Endothelial cell of umbilical vein (primary cell): ENCODE data around the gene RGS19. TPM values are rescaled to one million over a fixed set of nuclear protein-coding genes. Genes with fewer than 3 reads are reported as not detected.

Experiments used
- BruUV-seq: library from RNA; stranded (reverse); fragments of 400-500 nt; replicated peaks from 2 replicates; lab custom pipeline; 2021; lab: Mats Ljungman, UMichigan
- CTCF ChIA-PET: fragments of 300-600, 350-600 bp; sonication (Branson Sonifier 250); formaldehyde crosslinking; loops from one replicate; lab custom pipeline; 2021; ENCODE audit warnings: antibody characterized with exemption, inconsistent platforms; lab: Charles Lee
- POLR2A ChIA-PET: fragments of 300-600, 350-600 bp; sonication (Branson Sonifier 250); formaldehyde crosslinking; loops from one replicate; lab custom pipeline; 2021; ENCODE audit warnings: antibody characterized with exemption, inconsistent platforms; lab: Charles Lee
- DNase-seq: peaks from one replicate; pipeline ENCODE4 v3.0.0-alpha.2; 2011; ENCODE audit warnings: low read depth, low spot score
- FAIRE-seq: peaks from 2 replicates; lab custom pipeline; 2011; peaks lifted over from hg19 to GRCh38; lab: Jason Lieb, UNC
- H2AFZ ChIP-seq: 2 replicates; pipeline ENCODE4 v1.6.0; 2012; ENCODE audit warnings: low read depth, low read length, control low read depth, inconsistent platforms
- H3K27ac ChIP-seq: 2 replicates; pipeline ENCODE4 v1.5.1; 2011; ENCODE audit warnings: low read depth, mild to moderate bottlenecking, control low read depth, low read length, moderate library complexity; ENCODE audit not compliant: insufficient read depth
- H3K27me3 ChIP-seq, 2 experiments: 2 replicates each; pipeline versions ENCODE4 v1.6.0 to v1.6.1; 2011; ENCODE audit warnings: low read length in 2 of 2, mixed read lengths in 1 of 2; ENCODE audit not compliant: control insufficient read depth in 2 of 2, insufficient read depth in 2 of 2
- H3K36me3 ChIP-seq, 2 experiments: 2 replicates in 1 of 2; 3 replicates in 1 of 2; pipeline ENCODE4 v1.5.1; 2011; ENCODE audit warnings: low read length in 2 of 2, mild to moderate bottlenecking in 1 of 2, moderate library complexity in 1 of 2; ENCODE audit not compliant: control insufficient read depth in 2 of 2, insufficient read depth in 2 of 2; ENCODE audit errors: extremely low read depth in 1 of 2
- H3K4me1 ChIP-seq: 3 replicates; pipeline ENCODE4 v1.5.1; 2011; ENCODE audit warnings: mild to moderate bottlenecking, low read length; ENCODE audit not compliant: control insufficient read depth, insufficient read depth; ENCODE audit errors: extremely low read depth
- H3K4me2 ChIP-seq: 2 replicates; pipeline ENCODE4 v1.6.1; 2011; ENCODE audit warnings: low read length, control low read depth, mixed read lengths; ENCODE audit not compliant: insufficient read depth
- H3K4me3 ChIP-seq, 3 experiments: fragments of 200-600 bp in 1 of 3; sonication (generic), shearing (Covaris generic) in 1 of 3; replicated peaks in 1 of 3; 2 replicates each; pipeline ENCODE4 v1.5.1; 2011 to 2016; ENCODE audit warnings: control low read depth in 3 of 3, low read length in 3 of 3, mild to moderate bottlenecking in 2 of 3, inconsistent platforms in 1 of 3, low read depth in 1 of 3, moderate library complexity in 1 of 3; ENCODE audit not compliant: insufficient read depth in 1 of 3
- H3K79me2 ChIP-seq: 2 replicates; pipeline ENCODE4 v1.6.0; 2012; ENCODE audit warnings: low read length, inconsistent platforms; ENCODE audit not compliant: control insufficient read depth, insufficient read depth
- H3K9ac ChIP-seq: replicated peaks from 2 replicates; pipeline ENCODE3; 2011; ENCODE audit warnings: low read length, control low read depth; ENCODE audit not compliant: insufficient read depth; ENCODE audit errors: extremely low read depth
- H3K9me1 ChIP-seq: replicated peaks from 3 replicates; pipeline ENCODE4 v1.6.0; 2011; ENCODE audit warnings: mild to moderate bottlenecking, low read length; ENCODE audit not compliant: control insufficient read depth, insufficient read depth; ENCODE audit errors: extremely low read depth
- H3K9me3 ChIP-seq: replicated peaks from 2 replicates; pipeline ENCODE4 v1.5.1; 2012; ENCODE audit warnings: low read length, inconsistent platforms; ENCODE audit not compliant: control insufficient read depth, insufficient read depth
- H4K20me1 ChIP-seq: replicated peaks from 2 replicates; pipeline ENCODE3; 2011; ENCODE audit warnings: mild to moderate bottlenecking, low read length; ENCODE audit not compliant: control insufficient read depth, insufficient read depth; ENCODE audit errors: extremely low read depth
- EZH2 ChIP-seq: IDR thresholded peaks from 2 replicates; pipeline ENCODE4 v1.6.1; 2012; ENCODE audit warnings: borderline replicate concordance, low read depth, mild to moderate bottlenecking, moderate library complexity, low read length, inconsistent platforms; ENCODE audit not compliant: severe bottlenecking
- FOS ChIP-seq: IDR thresholded peaks from 2 replicates; pipeline ENCODE4 v1.6.1; 2011; ENCODE audit warnings: mild to moderate bottlenecking, low read length, moderate library complexity, borderline replicate concordance; ENCODE audit not compliant: insufficient read depth
- JUN ChIP-seq: IDR thresholded peaks from 2 replicates; pipeline ENCODE4 v1.6.1; 2011; ENCODE audit warnings: borderline replicate concordance, low read depth; ENCODE audit not compliant: insufficient read length, insufficient read depth
- MYC ChIP-seq: IDR thresholded peaks from one replicate; pipeline ENCODE4 v1.6.1; 2011; ENCODE audit warnings: mild to moderate bottlenecking, low read depth, low read length
- POLR2A ChIP-seq: IDR thresholded peaks from 2 replicates; pipeline ENCODE4 v1.6.1; 2012; ENCODE audit warnings: low read depth, mild to moderate bottlenecking, control low read depth, low read length
- POLR2AphosphoS5 ChIP-seq: IDR thresholded peaks from 2 replicates; pipeline ENCODE4 v1.6.1; 2012; ENCODE audit warnings: low read depth, mild to moderate bottlenecking, control low read depth, low read length, moderate library complexity; ENCODE audit not compliant: insufficient read depth
- dilution Hi-C: fragments of 300-500 bp; cut with MboI; formaldehyde crosslinking; loops from one replicate; pipeline ENCODE4 v1.15.0; 2019; ENCODE audit warnings: low sequenced_read_pairs; ENCODE audit not compliant: extremely low pct_ligation_motif_present
- intact Hi-C: fragments of 100-400 bp; cut with micrococcal nuclease; formaldehyde crosslinking; loops from one replicate; pipeline ENCODE4 v1.10.0; 2022
- polyA plus RNA-seq, 4 experiments: library from polyadenylated mRNA; depleted of rRNA in 3 of 4; stranded (reverse) in 3 of 4; unstranded in 1 of 4; fragments of >200 nt; gene quantifications; 2 replicates each; pipeline versions ENCODE4 v1.2.1 to v1.2.3, GENCODE V29; 2011 to 2012; ENCODE audit warnings: missing spikeins in 1 of 4
- total RNA-seq: library from RNA; stranded (reverse); gene quantifications from 2 replicates; pipeline ENCODE4 v1.2.3, GENCODE V29; 2021
- TF ChIP-seq, protein P1 (sequence below), 2 donors: IDR thresholded peaks; 1 replicate in 1 of 2; 2 replicates in 1 of 2; pipeline ENCODE4 v1.5.1; 2011; ENCODE audit warnings: low read length in 2 of 2, mild to moderate bottlenecking in 2 of 2, moderate library complexity in 2 of 2, control low read depth in 1 of 2, inconsistent platforms in 1 of 2, low read depth in 1 of 2; ENCODE audit not compliant: insufficient read depth in 1 of 2; ENCODE audit errors: extremely low read depth in 1 of 2

RGS19 gene
- total and polyA plus RNA-seq, 2 donors (not counting 3 experiments of a cell fraction or from before 2014, with no cell fraction given): 27.8 to 33.7 TPM

DNA sequence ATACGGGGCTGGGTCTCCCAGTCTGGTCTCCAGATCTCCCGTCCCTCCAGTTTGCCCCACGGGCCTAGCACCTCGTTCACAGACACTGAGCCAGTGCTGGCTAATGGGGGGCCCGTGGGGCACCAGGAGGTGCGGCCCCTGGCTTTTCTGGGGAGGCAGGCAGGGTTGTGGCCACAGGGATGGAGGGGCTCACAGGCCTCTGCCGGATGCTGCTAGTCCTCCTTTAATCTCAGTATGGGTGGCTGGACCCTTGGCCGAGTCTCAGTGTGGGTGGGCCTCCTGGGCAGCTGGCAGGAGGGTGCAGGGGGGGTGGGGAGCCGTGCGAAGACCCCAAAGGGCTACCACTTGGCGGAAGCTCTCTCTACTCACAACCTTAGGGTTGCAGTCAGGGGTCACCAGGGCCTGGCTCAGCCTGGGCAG is 28.3 kb downstream of the RGS19 start:
- H3K27me3 ChIP-seq: no peaks in the 10 kb centered on the region
- H3K27ac ChIP-seq: peak overlapping the region; percentile 27
- dilution Hi-C loops (no loop called here), intact Hi-C loops (loop anchor here (10.0 kb wide), 1 partner anchor 156 kb away; the partner anchor contains the start of gene DNAJC5)
- H3K4me1 ChIP-seq: peaks cover 75% of the 10 kb centered on the region
- no peak overlapping the region for H2AFZ ChIP-seq
- FAIRE-seq: no peak
- no peak for DNase-seq
- TF ChIP-seq MYC (no peak), FOS (no peak), EZH2 (no peak), POLR2AphosphoS5 (no peak), POLR2A (no peak), JUN (no peak)
- TF ChIP-seq, protein P1, sequence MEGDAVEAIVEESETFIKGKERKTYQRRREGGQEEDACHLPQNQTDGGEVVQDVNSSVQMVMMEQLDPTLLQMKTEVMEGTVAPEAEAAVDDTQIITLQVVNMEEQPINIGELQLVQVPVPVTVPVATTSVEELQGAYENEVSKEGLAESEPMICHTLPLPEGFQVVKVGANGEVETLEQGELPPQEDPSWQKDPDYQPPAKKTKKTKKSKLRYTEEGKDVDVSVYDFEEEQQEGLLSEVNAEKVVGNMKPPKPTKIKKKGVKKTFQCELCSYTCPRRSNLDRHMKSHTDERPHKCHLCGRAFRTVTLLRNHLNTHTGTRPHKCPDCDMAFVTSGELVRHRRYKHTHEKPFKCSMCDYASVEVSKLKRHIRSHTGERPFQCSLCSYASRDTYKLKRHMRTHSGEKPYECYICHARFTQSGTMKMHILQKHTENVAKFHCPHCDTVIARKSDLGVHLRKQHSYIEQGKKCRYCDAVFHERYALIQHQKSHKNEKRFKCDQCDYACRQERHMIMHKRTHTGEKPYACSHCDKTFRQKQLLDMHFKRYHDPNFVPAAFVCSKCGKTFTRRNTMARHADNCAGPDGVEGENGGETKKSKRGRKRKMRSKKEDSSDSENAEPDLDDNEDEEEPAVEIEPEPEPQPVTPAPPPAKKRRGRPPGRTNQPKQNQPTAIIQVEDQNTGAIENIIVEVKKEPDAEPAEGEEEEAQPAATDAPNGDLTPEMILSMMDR (IDR thresholded peaks at IDR 0.05; ENCODE audit: extremely low read depth in 1 of 2, insufficient read depth in 1 of 2, low read depth in 1 of 2, low read length in 2 of 2): no peak
- no peak overlapping the region for H3K9ac ChIP-seq
- CTCF ChIA-PET: interaction anchor here (1.0 to 15.2 kb wide), 3 partner anchors 12 to 71 kb away, joined by 3 to 412 read pairs (median 3); partner anchors contain the start of gene C20orf204
- no TSS peak for BruUV-seq
- H4K20me1 ChIP-seq: peaks cover 3% of the 10 kb centered on the region
- H3K79me2 ChIP-seq: peaks cover 20% of the 10 kb centered on the region
- POLR2A ChIA-PET: interaction anchor here (1.3 kb wide), 1 partner anchor 9 kb away, joined by 4 read pairs; no protein-coding TSS in a partner anchor
- no peak overlapping the region for H3K4me3 ChIP-seq
- peaks cover 9 to 13% of the 10 kb centered on the region in 2 experiments for H3K36me3 ChIP-seq
- no peaks in the 10 kb centered on the region for H3K9me1 ChIP-seq
- H3K4me2 ChIP-seq: no peak overlapping the region
- H3K9me3 ChIP-seq: no peaks in the 10 kb centered on the region
